CD4-positive, alpha-beta T cell treated with Interleukin-12 subunit alpha and Interleukin-12 subunit beta, for 1 hour (primary cell): ENCODE measurements around the gene EGFL6.
"Not testable (repeated sequence)": the region's sequence is repeated elsewhere in the genome, so short reads cannot be mapped to it uniquely, and the experiment has no call there.

Source experiments
- DNase-seq: peaks from one replicate; pipeline ENCODE4 v3.0.0-alpha.2; 2020

The EGFL6 gene

GRCh38 chrX:13597874-13598273 is 28.5 kb downstream of the EGFL6 start:
- no peak for DNase-seq

GRCh38 chrX:13598877-13599276 is 29.5 kb downstream of the EGFL6 start:
- no peak for DNase-seq

- DNase-seq, result no peak
Measured at GRCh38 chrX:13599491-13599890, 30.1 kb downstream of the EGFL6 start.

- DNase-seq, result no peak
Measured at GRCh38 chrX:13605611-13606010, 36.2 kb downstream of the EGFL6 start.

- DNase-seq, result no peak
Measured at GRCh38 chrX:13607331-13607995, 38.1 kb downstream of the EGFL6 start.

- DNase-seq, result no peak
Measured at GRCh38 chrX:13607996-13608365, 38.6 kb downstream of the EGFL6 start.

- DNase-seq, result no peak
Measured at GRCh38 chrX:13614154-13614553, 44.8 kb downstream of the EGFL6 start.

GRCh38 chrX:13620207-13620606 is 50.8 kb downstream of the EGFL6 start:
- DNase-seq, result no peak

GRCh38 chrX:13622401-13622964 is 53.1 kb downstream of the EGFL6 start:
- no peak for DNase-seq

GRCh38 chrX:13627306-13627705 is 57.9 kb downstream of the EGFL6 start:
- no peak for DNase-seq

- DNase-seq, result not testable (repeated sequence)
Measured at GRCh38 chrX:13637224-13637623, 67.8 kb downstream of the EGFL6 start.

- DNase-seq, result no peak
Measured at GRCh38 chrX:13638021-13638420, 68.6 kb downstream of the EGFL6 start.

- DNase-seq, result no peak
Measured at GRCh38 chrX:13638826-13639225, 69.4 kb downstream of the EGFL6 start.

- not testable (repeated sequence) for DNase-seq
Measured at GRCh38 chrX:13641684-13642083, 72.3 kb downstream of the EGFL6 start.

GRCh38 chrX:13645464-13646153 is 76.2 kb downstream of the EGFL6 start:
- DNase-seq, result no peak

GRCh38 chrX:13646154-13646549 is 76.8 kb downstream of the EGFL6 start:
- DNase-seq, result peak; percentile 25

- DNase-seq, result peak; percentile 62
Measured at GRCh38 chrX:13647709-13648212, 78.4 kb downstream of the EGFL6 start.

- not testable (repeated sequence) for DNase-seq
Measured at GRCh38 chrX:13648336-13648735, 78.9 kb downstream of the EGFL6 start.

- DNase-seq, result no peak
Measured at GRCh38 chrX:13649838-13650237, 80.4 kb downstream of the EGFL6 start.

- DNase-seq, result no peak
Measured at GRCh38 chrX:13650318-13650717, 80.9 kb downstream of the EGFL6 start.

GRCh38 chrX:13651150-13651549 is 81.7 kb downstream of the EGFL6 start:
- DNase-seq, result no peak

GRCh38 chrX:13652287-13652793 is 82.9 kb downstream of the EGFL6 start:
- DNase-seq, result no peak

- DNase-seq, result peak; percentile 93
Measured at GRCh38 chrX:13652850-13653693, 83.7 kb downstream of the EGFL6 start, which contains the start of gene TCEANC. Gene TCEANC (plus strand): TSS chrX:13653141. CDS start chrX:13662509, 9,368 bp downstream.
